ENCODE data around the gene HOXA13.

HOXA13 gene

GRCh38 chr7:27159266-27160144 is 40.4 kb downstream of the HOXA13 start:
- DNase-seq (ENCODE audit: low spot score) = no peak

GRCh38 chr7:27158436-27159265 is 41.2 kb downstream of the HOXA13 start:
- DNase-seq (ENCODE audit: low spot score) = no peak

GRCh38 chr7:27157702-27158431 is 42.0 kb downstream of the HOXA13 start:
- DNase-seq (ENCODE audit: low spot score) = no peak

DNA sequence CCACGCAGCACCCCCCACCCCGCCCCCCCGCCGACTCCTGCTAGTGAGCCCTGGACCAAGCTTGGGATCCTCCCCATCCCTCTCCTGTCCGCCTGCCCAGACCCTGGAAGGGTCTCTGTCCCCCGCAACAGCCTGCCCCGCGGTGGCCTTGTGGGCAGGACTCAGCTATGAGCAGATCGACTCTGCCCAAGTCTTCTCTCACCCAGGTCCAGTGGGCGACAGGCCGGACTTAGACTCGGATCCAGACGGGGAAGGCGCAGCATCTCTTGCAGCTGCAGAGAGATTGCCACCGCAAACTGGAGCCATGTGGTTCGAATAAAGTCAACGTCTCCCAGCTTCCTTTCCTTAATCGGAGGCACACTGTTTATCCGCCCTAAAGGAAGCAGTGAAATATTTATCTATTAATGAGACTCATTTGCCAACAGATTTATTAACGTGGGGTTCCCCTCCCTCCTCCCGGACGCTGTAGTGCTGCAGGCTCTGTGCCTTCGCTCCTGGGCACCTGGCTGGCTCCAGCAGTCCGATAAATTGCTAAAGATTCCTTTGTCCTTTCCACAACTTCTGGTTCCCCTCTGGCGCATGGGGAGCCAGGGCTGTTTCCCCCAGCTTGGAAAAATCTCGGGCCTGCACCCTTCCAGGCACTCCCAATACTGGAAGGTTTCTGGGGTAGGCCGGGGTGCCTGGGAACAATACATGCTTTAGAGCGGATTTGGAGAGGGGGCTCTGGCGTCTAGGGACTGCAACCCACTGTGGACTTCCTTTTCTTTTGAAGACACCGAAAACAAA is 42.8 kb downstream of the HOXA13 start:
- peak; percentile 23 for DNase-seq (ENCODE audit: low spot score)

DNA sequence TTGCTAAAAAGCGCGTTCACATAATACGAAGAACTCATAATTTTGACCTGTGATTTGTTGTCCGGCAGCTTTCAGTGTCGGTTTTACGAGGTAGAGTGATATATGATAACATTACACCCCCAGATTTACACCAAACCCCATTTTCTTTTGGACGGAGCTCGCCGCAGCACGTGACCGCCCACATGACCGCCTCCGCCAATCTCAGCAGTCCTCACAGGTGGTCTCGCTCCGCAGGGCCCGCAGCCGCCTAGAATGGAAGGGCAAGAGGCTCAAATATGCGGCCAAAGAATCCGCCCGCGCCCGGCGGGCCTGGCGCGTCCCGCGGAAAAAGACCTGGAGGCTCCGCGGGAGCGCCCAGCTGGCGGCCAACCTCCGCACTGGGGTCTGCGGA is 43.4 kb downstream of the HOXA13 start, which contains the start of gene HOXA7:
Gene HOXA7 (minus strand): TSS at position 168 of the 391 bp plus-strand sequence. CDS start 130 bp downstream, at position 38.
- DNase-seq (ENCODE audit: low spot score) = peak; percentile 83

DNA sequence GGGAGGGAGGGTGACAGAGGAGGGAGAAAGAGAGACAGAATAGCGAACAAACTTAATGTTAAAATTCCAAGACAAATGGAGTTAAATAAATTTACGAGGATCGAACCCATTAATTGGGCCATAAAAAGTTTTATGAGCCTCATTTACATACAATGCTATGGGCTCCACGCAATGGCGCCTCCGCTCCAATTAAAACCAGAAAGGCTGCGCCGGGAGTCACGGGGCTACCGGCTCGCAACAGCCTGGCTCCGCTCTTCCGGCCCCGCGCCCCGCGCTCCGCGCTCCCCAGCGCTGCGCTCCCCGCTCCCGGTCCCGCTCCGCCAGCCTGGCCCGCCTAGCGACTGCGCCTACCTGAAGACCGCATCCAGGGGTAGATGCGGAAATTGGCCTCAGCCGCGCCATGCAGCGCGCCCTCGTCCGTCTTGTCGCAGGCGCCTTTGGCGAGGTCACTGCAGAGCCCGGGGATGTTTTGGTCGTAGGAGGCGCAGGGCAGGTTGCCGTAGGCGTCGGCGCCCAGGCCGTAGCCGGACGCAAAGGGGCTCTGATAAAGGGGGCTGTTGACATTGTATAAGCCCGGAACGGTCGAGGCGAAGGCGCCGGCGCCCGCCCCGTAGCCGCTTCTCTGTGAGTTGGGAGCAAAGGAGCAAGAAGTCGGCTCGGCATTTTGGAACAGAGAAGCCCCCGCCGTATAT is 43.9 kb downstream of the HOXA13 start:
- DNase-seq (ENCODE audit: low spot score) = peak; percentile 61

GRCh38 chr7:27154901-27155815 is 44.7 kb downstream of the HOXA13 start:
- DNase-seq (ENCODE audit: low spot score) = no peak

GRCh38 chr7:27154369-27154768 is 45.5 kb downstream of the HOXA13 start:
- no peak for DNase-seq (ENCODE audit: low spot score)

DNA sequence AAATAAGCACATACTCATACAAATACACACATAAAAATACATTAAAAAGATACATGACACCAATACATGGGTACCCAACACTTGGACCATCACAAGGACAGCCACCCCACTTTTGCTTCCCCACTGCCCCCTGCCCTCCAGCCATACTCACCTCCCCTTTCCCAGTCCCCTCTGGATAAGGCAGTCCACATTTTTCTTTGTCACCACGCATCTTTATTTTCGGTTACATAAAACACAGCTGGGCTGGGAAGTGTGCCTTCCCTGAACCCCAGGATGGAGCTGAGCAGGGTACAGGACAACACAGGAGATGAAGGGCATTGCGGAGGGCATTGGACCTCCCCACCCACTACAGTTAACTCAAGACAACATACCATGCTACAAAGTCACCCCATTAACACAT is 46.4 kb downstream of the HOXA13 start:
- no peak for DNase-seq (ENCODE audit: low spot score)

DNA sequence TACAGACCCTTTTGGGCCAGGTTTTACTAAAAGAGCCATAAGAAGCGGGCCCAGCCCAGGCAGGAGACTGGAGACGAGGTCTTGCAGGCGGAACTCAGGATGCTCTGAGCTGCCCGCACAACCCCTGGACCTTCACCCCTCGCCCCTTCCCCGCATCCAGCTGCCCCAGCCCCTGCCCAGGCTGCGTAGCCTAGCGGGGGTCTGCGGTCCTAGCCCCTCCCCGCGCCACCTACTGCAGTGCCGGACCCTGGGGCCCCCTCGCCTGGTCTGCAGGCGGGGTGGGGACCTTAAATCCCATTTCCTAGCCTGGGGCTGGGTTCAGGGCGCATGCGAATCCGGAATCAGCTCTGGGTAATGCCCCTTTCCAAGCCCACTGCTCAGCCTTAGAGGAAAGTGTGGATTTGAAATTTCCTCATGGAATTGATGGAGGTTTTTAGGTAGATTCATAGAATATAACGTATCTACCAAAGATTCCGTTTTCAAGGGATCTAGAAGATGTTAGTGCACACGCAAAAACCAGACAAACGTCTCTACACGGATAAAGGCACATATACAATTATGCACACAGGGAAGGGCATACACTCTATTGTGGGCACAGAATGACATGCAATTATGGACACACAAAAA is 47.0 kb downstream of the HOXA13 start:
- DNase-seq (ENCODE audit: low spot score) = no peak

DNA sequence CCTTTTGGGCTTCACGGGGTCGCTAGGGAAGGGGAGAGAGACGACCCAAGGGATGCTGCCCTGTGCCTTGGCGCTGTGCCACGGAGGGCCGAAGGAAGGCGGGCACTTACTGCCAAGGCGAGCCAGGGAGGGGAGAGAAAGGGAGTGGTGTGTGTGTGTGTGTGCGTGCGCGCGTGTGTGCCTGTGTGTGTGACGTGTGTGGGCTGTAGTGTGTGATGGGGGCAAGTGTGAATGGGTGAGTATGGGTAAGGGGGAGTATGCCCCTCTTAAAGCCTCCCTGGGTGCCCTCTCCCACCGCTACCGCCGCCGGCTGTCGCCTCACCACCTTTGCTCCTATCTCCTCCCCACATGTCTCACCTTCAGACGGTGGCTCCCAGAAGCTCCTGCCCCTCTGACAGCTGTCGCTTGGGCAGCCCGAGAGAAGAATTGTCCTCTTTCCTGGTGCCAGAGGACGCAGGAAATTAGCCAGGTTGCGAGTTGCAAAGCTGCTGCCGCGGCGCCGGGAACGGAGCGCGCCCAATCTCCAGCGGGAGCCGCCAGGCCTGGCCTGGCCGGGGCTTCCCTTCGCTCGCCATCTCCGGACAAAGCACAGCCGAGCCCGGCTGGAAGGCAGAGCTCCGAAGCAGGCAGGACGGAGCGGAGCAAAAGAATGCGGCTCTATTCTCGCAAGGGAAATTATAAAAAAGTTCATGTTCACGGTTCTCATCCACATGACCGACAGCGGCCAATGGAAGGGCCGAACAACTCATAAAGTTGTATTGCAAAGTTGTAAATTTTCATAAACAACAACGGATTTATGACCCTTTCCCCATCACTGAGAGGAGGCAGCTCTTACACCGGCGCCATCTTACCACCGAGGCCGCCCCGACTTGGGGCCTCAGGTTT is 47.7 kb downstream of the HOXA13 start, which contains the start of gene HOXA3:
Gene HOXA3 (minus strand): TSS at position 653 of the 885 bp plus-strand sequence. CDS start 41,943 bp downstream, outside the sequence.
- peak; percentile 66 for DNase-seq (ENCODE audit: low spot score)

- DNase-seq (ENCODE audit: low spot score) = no peak
Observed at GRCh38 chr7:27151341-27151930, 48.5 kb downstream of the HOXA13 start.

- peak; percentile 92 for DNase-seq (ENCODE audit: low spot score)
Observed at GRCh38 chr7:27150568-27151340, 49.1 kb downstream of the HOXA13 start.

GRCh38 chr7:27149842-27150567 is 49.9 kb downstream of the HOXA13 start:
- DNase-seq (ENCODE audit: low spot score) = no peak

GRCh38 chr7:27148756-27149641 is 50.9 kb downstream of the HOXA13 start:
- DNase-seq (ENCODE audit: low spot score) = peak; percentile 33

All from AG20443 (cell line).